GM15510 (cell line): Measurements from ENCODE around the gene EIF5.

Experiments
- POLR2A ChIP-seq: IDR thresholded peaks from 3 replicates; pipeline ENCODE4 v1.6.1; 2011; ENCODE audit warnings: borderline replicate concordance; ENCODE audit not compliant: insufficient read length; ENCODE audit errors: extremely low read depth

Gene EIF5

DNA sequence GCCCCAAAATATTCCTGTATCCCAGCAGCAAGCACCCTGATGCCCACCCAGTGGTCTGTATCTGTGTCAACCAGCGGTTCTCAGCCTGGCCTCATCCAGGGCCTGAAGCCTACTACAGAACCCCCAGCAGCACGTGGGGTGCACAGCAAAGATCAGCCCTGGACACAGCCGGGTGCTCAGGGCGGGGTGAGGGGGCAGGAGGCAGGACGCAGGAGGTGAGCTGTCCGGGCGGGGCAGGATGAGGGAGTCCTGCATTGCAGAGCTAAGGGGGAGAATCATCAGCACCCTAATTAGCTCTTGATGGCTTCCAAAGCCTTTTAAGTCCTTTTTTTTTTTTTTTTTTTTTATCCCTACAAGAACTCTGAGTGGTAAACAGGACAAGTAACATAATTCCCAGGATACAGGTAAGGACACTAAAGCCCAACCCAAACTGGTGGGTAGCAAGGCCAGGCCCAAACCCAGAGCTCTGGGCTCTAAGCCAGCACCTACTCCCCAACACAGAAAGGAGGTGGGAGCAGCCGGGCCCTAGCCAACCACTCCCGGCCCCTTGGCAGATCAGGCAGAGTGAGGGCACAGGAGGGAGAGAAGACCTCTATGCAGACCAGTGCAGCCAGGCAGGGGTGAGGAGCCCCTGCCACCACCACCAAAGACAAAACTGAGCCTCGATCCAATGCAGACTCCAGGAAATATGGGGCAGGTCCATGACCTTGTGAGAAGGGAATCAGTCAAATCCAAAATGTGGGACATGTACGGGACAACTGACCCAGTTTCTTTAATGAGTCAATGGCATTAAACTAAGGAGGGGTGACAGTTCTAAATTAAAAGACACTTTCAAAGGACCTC, 32.3 kb upstream of the EIF5 start:
- TF ChIP-seq POLR2A = no peak

GRCh38 chr14:103302966-103303365, 31.1 kb upstream of the EIF5 start:
- no peak for TF ChIP-seq POLR2A

GRCh38 chr14:103304706-103305105, 29.3 kb upstream of the EIF5 start:
- no peak for TF ChIP-seq POLR2A

GRCh38 chr14:103308717-103309616, 25.1 kb upstream of the EIF5 start:
- TF ChIP-seq POLR2A = no peak

- no peak for TF ChIP-seq POLR2A
Measured at GRCh38 chr14:103310576-103311095, 23.4 kb upstream of the EIF5 start.

DNA sequence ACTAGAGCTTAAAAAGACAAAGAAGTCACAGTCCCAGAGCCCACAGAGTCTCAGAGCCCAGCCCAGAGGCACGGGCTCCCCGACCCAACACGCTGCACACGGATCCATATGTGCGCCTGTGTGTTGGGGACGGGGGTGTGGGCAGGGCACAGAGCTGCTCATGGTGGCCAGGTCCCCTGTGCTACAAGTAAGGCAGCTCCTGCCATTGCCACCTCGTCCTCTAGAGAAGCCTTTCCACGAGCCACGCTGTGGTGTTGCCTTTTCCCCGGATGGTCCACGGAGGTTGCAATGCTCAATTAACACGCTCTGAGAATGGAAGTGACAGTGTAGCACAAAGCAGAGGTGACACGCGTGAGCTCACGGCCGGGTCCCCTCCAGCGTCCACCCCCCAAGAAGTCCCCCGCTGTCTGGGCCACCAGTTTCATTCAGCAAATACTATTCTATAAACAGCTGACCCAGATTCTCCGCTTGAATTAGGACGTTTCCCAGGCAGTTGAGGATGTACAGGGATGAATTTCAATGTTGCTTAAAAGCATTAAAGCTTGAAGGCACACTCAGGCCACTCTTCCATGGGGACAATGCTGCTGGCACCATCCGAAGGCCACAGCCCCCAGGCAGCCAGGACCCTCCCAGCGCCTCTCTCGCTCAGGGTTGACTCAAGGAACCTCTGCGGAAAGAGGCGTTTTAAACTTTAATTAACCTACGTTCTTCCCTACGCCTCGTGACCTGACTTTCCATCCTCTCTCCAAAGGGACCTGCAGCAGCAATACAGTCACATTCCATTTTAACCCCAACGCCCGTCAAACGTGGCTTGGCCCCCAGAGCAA, 22.7 kb upstream of the EIF5 start:
- no peak for TF ChIP-seq POLR2A

DNA sequence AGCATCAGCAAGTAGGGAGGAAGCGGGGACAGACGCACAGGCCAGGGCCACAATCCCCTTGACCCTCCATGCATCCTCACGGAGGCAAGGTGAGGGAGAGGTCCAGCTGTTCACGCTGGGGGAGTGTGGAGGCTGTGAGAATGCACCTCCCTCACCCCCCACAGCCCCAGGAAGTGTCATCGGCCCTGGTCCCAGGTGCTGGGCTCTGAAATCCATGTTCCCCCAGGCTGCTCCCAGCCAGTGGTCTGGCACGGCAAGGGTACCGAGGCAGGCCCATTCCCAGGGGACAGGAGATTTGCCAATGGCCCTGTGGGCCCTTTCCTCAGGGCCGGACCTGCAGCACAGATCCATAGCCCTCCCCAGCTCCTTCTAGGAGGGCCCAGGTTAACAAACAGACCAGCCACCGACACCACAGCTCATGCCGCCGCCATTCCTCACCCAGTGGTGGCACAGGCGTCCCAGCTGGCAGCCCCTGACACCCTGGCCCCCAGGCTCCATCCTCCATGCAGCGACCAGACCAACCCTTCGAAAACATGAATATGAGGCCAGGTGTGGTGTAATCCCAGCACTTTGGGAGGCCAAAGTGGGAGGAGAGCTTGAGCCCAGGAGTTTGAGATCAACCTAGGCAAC, 21.9 kb upstream of the EIF5 start:
- no peak for TF ChIP-seq POLR2A

GRCh38 chr14:103313704-103314103, 20.3 kb upstream of the EIF5 start:
- no peak for TF ChIP-seq POLR2A

DNA sequence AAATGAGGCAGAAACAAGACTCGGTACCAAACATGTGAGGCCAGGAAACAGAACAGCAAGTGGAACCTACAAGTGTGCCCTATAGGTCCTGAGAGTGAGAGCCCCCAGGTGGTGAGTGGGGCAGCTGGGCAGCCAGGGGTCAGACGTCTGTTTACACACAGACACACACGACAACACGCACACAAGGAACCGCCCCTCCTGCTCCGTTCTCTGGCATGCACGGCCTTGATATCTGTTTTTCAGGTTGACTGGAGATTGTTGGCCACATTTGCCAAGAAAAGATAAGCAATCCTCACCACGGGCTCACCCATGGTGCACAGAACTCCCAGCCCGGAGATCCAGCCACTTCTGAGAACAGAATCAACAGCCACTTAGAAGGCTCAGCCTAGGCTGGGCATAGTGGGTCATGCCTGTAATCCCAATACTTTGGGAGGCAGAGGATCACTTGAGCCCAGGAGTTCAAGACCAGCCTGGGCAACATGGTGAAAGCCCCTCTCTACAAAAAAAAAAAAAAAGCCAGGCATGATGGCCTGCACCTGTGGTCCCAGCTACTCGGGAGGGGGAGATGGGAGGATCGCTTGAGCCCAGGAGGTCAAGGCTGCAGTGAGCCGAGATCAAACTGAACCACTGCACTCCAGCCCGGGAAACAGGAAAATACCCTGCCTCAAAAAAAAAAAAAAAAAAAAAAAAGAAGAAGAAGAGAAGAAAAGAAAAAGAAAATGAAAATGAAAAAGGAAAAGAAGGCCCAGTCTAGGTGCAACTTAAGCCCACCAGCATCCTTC, 19.4 kb upstream of the EIF5 start:
- no peak for TF ChIP-seq POLR2A

DNA sequence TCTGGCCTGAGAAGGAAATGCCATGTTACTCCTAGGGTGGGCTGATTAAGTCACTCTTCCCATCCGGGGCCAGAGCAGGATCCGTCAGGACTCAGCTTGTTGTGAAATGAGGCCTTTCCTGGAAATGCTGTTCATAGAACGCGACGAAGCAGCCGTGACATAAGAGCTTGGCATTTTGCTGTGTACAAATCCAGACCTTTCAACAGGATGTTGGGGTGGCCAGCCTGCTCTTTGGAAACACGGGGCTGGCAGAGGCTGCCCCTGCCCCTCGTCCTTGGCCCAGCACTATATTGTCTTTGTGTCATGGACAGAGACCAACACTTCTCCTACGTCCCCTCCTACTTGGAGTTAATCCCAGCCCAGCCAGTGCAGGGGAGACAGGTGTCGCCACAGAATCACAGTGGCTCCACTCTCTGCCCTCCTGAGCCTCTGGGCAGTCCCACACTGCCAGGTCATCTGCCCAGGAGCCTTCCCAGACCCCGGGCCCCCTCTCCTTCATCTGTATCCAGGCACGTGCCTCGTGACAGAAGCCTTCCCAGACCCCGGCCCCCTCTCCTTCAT, 18.6 kb upstream of the EIF5 start:
- TF ChIP-seq POLR2A = no peak

DNA sequence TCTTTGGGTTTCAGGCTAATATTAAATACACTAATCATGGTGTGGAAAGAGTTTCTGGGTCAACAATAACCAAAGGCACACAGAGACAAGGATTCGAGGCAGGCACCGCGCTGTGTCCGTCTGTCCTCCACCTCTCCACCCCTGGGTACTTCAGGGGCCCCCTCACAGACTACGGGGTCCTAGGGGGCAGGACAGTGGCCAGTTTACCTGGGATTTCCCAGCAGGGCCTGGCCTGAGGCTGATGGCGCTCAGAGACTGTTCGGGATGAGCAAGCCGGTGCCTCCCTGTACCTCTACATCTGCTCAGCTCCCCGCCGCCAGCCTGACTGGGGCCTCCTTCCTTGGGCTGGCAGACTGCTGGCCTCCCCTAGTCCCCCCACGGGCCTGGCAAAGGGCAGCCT, 18.1 kb upstream of the EIF5 start:
- TF ChIP-seq POLR2A = no peak

- no peak for TF ChIP-seq POLR2A
Measured at GRCh38 chr14:103316721-103317121, 17.3 kb upstream of the EIF5 start.

GRCh38 chr14:103317251-103317650, 16.8 kb upstream of the EIF5 start:
- no peak for TF ChIP-seq POLR2A
